Endothelial cell of umbilical vein (primary cell): ENCODE measurements around the gene INPP5A.

Source experiments
- EZH2 ChIP-seq: IDR thresholded peaks from 2 replicates; pipeline ENCODE4 v1.6.1; 2012; ENCODE audit warnings: borderline replicate concordance, low read depth, mild to moderate bottlenecking, moderate library complexity, low read length, inconsistent platforms; ENCODE audit not compliant: severe bottlenecking
- GATA2 ChIP-seq: IDR thresholded peaks from 2 replicates; pipeline ENCODE4 v1.7.0; 2011; ENCODE audit warnings: low read depth, mild to moderate bottlenecking, moderate library complexity, mixed read lengths, low read length; ENCODE audit not compliant: insufficient read length, insufficient read depth
- TF ChIP-seq, protein P1 (sequence below), 2 donors: IDR thresholded peaks; 1 replicate in 1 of 2; 2 replicates in 1 of 2; pipeline ENCODE4 v1.5.1; 2011; ENCODE audit warnings: low read length in 2 of 2, mild to moderate bottlenecking in 2 of 2, moderate library complexity in 2 of 2, control low read depth in 1 of 2, inconsistent platforms in 1 of 2, low read depth in 1 of 2; ENCODE audit not compliant: insufficient read depth in 1 of 2; ENCODE audit errors: extremely low read depth in 1 of 2

DNA sequence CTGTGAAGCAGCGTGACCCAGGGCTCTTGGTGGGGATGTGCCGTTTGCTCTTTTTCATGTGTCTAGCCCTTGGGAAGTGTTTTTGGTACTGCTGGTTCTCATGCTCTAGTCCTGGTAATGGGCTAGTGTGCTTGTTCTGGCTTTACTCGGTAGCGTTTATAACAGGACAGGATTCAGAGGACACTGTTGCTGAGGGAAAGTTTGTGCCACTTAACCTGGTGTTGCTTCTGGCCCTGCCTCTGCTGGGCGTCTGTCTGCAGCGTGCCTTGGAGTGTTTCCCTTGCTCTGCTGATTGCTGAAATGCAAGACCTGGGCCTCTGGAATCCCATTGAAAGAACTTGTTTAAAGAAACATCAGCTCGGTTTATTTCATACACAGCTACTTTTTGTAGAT, 35.0 kb downstream of the INPP5A start:
- TF ChIP-seq, protein P1, sequence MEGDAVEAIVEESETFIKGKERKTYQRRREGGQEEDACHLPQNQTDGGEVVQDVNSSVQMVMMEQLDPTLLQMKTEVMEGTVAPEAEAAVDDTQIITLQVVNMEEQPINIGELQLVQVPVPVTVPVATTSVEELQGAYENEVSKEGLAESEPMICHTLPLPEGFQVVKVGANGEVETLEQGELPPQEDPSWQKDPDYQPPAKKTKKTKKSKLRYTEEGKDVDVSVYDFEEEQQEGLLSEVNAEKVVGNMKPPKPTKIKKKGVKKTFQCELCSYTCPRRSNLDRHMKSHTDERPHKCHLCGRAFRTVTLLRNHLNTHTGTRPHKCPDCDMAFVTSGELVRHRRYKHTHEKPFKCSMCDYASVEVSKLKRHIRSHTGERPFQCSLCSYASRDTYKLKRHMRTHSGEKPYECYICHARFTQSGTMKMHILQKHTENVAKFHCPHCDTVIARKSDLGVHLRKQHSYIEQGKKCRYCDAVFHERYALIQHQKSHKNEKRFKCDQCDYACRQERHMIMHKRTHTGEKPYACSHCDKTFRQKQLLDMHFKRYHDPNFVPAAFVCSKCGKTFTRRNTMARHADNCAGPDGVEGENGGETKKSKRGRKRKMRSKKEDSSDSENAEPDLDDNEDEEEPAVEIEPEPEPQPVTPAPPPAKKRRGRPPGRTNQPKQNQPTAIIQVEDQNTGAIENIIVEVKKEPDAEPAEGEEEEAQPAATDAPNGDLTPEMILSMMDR (IDR thresholded peaks at IDR 0.05; ENCODE audit: extremely low read depth in 1 of 2, insufficient read depth in 1 of 2, low read depth in 1 of 2, low read length in 2 of 2) = peak in 1 of 2 donors; percentile 1
- TF ChIP-seq GATA2 (no peak), EZH2 (no peak)
